HG03108 (cell line): ENCODE measurements around the gene TSFM.

Source experiments
- ATAC-seq: cut with Tn5 transposase; IDR thresholded peaks from one replicate; pipeline ENCODE4 v1.9.1; 2021; ENCODE audit warnings: moderate library complexity; ENCODE audit not compliant: unreplicated experiment

TSFM gene

GRCh38 chr12:57832966-57833365, 50.4 kb downstream of the TSFM start:
- no peak for ATAC-seq

GRCh38 chr12:57833672-57834071, 51.1 kb downstream of the TSFM start:
- ATAC-seq: no peak

DNA sequence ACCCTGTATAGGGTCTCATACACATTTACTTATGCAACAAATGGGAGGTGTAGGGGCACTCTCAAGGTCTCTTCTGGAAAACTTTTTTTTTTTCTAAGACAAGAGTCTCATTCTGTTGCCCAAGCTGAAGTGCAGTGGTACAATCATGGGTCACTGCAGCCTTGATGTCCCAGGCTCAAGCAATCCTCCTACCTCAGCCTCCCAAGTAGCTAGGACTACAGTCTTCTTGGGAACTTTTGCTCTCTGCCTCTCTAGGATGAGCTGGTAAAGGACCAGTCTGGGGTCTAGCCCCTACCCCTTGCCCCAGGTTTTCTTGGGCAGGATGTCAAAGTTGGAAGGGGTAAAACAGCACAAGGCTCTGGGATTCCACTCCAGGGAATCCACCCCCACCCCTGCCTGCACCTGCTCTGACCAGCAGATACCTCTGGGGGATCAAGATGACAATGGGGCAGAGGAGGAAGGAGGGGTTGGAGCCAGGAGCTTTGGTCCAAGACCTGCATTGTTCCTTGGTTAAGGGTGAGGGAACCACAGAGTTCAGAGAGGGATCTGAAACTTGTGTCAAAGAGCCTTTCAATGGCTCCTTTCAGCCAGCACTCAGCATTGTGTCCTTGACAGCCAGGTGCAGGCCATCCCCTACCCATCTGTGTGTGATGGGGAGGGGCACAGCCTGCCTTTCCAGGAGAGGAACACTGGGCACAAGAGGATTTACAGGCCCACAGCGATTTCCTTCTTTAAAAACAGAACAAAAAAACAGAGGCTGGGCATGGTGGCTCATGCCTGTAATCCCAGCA, 51.7 kb downstream of the TSFM start:
- ATAC-seq: no peak

- no peak for ATAC-seq
Measured at GRCh38 chr12:57835366-57836288, 53.0 kb downstream of the TSFM start.

- ATAC-seq: peak; percentile 55
Measured at GRCh38 chr12:57836442-57837375, 54.1 kb downstream of the TSFM start.

DNA sequence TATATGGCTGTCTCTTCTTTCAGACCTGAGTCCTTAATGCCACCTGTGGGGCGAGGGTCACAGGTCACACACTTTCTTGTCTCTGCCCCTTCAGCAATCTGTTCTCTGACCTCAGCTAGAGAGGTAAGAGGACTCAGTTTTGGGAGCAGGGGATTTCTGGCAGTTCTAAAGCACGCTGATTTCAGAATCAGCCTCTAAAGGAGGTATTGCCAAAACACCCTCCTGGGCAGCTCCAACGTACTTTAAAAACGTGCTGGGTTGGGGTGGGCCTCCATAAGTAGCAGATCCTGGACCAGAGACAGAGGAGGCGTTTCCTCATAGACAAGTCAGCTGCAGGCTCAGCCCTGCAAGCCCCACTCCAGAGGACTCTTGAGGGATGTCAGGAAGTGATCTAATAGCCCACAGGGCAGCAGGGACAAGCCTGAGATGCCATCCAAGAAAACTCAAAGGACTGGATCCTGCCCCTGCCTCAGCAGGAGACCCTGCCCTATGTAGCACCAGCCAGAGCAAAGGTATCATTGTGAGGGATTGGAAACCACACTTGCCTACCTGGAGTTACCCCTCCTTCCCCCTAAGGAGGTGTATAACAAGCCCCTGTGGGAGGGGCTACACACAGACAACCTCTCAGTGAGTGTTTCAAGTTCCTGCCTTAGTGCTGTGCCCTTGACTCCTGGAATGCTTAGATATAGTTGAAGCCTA, 55.4 kb downstream of the TSFM start:
- no peak for ATAC-seq

DNA sequence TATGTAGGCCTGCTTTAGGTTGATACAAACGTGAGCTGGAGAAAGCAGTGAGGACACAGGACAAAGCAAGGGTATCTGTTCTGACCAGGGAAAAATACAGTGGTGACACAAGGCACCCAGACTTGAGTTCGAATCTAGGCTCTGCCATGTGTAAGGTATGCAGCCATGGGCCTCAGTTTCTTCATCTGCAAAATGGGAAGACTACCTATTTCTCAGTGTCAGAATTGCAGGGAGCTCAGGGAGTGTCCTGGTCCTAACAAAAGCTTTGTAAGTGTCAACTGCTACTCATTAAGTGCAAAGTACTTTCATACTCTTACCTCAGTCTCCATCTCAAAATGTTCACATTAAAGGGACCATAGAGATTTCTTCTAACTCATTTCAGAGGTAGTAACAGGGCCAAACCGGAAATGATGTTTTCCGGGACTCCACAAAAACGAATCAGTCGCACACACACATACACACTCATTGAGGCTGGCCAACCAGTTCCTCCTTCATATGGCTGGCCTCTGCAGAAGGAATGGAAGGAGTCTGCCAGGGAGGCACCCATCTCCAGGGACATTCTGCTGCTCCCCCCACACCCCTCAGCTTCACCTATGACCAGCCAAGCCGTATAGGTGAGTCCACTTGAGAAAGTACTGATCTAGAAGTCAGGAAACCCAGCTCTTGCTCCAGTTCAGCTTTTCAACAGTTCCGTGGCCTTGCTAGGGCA, 56.2 kb downstream of the TSFM start:
- ATAC-seq: no peak

DNA sequence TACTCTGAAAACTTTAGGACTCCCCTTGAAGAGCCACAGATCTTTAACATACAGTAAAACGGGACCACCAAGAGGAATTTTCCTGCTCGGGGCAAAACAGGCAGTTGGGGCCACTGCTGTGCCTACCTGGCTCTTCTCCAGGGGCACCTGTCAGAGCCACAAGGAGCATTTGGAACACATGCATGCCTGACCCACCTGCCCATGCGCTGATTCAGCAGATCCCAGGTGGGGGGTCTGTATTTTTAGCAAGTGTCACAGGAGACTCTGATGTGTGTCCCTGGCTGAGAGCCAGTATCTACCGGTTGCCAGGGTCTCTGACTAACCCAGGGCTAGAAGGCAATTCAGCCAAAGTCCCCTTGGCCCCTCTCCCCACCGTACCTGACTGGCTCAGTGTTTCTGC, 57.4 kb downstream of the TSFM start:
- no peak for ATAC-seq

- ATAC-seq: no peak
Measured at GRCh38 chr12:57840726-57841125, 58.1 kb downstream of the TSFM start.

DNA sequence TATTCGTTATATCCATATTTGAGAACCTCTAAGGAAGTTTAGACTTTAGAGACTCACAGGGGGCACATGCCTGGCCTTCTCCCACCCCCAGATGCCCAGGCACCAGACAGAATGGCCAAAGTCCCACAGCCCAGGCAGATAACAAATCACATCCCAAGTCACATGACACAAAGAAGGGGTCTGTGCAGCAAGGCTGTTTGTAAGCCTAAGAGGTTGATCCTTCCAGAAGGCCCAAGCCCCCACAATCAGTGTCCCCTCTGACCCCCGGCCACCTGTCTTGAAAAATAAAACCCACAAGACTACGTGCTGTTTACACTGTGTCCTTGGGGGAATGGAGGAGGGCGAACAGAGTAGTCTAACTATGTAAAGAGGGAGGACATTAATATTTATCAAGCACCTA, 58.9 kb downstream of the TSFM start:
- ATAC-seq: no peak

DNA sequence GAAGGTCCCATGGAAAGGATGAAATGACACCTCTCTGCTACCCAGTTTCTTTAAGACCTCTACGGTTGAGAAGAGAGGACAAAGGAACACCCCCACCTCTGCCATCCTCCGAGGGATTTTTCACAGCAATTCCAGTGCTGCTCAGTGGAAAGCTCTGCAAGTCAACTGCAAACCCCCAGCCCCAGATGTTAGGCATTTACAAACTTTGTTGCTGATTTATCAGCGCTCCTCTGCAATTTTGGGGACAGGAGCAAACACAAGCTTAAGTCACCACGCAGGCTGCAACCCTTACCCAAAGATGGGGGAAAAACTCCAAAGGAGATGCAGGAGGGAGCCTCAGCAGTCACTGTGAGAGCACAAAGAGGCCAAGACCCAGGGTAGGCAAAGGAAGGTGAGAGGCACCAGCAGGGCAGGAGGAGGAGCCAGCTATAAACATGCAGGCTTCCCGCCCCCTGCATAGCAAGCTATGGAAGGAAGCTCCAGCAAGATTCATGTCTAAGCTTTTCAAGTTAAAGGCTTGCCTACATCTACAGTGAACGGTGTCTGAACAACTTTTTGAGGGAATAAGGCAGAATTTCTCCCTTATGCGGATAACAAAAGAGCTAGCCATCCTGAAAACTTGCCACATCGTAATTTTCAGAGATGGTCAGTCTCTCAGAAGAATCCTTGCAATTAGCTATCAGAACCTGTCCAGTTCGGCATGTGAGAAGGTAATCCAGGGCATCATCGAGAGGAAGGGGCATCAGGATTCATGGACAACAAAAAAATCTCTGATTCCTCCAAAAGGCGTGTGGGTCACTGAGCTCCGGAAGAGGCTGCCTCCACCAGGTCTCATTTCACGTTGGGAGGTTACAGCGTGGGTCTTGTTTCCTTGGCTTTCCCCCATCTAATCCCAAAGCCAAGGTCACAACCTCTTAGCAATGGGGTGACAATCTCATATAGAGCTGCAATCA, 60.0 kb downstream of the TSFM start:
- ATAC-seq: no peak

GRCh38 chr12:57844709-57845477, 62.3 kb downstream of the TSFM start:
- ATAC-seq: peak; percentile 9

DNA sequence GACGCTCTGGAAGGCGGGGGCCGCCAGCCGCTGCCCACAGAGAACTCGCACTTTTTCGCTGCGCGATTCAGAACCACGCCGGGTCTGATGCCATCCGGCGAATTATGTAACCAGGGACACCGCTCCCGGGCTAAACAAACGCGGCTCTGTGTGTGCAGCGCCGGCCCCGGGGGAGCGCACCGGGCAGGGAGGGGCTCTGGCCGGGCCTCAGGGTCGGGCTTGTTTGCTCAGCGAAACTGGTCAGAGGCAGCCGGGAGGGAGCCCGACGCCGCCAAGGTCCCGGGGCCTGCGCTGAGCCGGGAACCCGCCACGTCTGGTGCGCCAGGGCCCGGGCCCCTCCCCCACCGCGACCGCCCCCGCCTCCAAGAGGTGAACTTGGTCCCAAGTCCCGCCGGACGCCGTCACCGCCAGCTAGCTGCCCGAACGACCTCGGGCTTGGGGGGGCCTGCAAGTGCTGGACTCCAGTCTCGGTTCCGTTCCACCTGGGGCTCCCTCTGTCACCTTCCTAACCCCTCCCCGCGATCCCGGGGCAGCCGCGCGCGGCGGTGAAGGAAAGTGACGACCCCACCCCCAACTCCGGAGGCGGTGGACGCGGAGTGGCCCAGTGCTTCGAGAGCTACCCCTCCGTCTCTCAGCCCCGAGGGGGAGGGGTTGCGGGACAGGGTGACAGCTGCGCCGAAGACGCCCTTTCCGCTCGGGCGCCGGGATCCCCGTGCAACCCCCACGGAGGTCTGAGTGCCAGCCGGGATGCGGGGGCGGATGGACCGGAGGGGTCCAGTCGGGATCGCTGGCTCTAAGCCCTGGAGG, 63.1 kb downstream of the TSFM start:
- peak; percentile 20 for ATAC-seq

DNA sequence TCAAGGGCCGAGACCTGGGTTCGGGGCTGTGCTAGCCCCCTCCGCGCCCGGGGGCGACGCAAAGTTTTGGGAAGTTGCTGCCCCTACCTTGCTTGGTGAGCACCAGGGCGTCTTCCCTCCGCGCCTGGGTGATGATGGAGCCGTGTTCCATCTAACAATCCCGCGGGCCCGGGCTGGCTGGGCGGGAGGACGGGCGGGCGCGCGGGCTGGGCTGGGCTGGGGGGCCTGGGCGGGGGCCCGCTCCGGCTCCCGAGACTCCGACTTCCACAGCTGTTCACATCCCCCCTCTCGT, 63.6 kb downstream of the TSFM start:
- peak; percentile 0 for ATAC-seq

DNA sequence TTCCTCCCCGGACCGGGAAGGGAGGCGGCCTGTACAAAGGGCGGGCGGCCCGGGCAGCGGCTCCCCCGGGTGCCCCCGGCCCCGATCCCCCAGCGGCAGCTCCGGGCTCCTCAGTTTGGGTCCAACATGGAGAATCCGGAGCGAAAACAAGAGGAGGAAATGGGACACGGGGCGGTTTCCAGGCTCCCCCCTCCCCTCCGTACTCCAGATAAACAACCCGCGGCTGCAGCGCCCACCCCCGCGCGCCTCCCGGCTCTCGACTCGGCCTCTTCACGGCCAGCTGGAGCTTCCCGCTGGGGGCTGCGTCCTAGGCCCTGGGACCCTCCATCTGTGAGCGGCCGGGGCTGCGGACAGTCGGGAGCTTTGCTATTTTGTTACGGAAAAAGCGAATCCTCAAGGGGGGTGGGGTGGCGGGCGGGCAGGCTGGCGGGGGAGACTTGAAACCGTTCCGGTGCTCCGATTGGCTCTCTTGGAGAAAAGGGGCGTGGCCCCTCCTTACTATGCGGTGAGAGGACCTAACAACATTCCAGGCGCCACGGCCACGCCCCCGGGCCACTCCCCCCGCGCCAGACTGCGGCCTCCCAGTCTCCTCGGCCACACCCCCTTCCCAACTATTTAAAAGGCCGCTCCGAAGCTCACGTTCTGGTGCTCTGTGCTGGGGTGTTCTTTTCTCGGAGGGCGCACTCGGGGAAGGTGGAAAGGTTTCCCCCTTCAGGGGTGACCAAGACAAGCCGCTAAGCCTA, 64.2 kb downstream of the TSFM start, which contains the start of gene CTDSP2:
Gene CTDSP2 (minus strand): TSS at position 153 of the 743 bp plus-strand sequence. CDS start 294 bp downstream, outside the sequence.
- peak; percentile 34 for ATAC-seq
